HCEC 1CT (cell line): Measurements from ENCODE around the gene RNF169.
A peak's percentile ranks its signal among the peaks of the same experiment; 100 is the strongest.
"Not testable (repeated sequence)": the region's sequence is repeated elsewhere in the genome, so short reads cannot be mapped to it uniquely, and the experiment has no call there.

Experiments used
- DNase-seq: peaks from one replicate; pipeline ENCODE4 v3.0.0-alpha.2; 2017

RNF169 gene

DNA sequence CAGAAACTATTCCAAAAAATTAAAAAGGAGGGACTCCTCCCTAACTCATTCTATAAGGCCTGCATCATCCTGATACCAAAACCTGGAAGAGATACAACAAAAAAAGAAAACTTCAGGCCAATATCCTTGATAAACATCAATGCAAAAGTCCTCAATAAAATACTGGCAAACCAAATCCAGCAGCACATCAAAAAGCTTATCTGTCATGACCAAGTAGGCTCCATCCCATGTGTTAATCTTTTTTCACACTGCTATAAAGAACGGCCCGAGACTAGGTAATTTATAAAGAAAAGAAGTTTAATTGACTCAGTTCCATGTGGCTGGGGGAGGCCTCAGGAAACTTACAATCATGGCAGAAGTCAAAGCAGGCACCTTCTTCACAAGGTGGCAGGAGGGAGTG, 76.9 kb downstream of the RNF169 start:
- not testable (repeated sequence) for DNase-seq

DNA sequence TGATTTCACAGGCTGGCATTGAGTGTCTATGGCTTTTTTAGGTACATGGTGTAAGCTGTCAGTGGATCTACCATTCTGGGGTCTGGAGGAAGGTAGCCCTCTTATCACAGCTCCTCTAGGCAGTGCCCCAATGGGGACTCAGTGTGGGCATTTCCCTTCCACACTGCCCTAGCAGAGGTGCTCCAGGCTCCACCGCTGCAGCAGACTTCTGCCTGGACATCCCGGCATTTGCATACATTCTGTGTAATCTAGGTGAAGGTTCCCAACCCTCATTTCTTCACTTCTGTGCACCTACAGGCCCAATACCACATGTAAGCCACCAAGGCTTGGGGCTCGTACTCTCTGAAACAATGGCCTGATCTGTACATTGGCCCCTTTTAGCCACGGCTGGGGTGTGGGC, 78.3 kb downstream of the RNF169 start:
- no peak for DNase-seq

DNA sequence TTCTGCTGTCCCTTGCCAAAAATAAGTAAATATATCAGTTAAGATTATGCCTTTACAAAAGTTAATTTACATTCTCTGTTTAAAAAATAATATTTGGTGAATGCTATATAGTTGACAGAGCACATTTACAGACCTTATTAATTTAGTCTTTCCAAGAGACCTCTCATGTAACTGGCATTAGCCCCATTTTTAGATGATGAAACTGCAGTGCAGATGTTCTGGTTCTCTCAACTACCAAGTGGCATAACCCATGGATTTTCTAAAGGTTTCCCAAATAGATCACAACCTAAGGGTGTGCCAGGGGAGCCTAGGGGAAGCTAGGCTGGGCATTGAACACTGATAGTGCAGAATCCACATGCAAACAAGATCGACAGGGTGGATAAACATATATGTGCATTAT, 88.5 kb downstream of the RNF169 start:
- DNase-seq: no peak

DNA sequence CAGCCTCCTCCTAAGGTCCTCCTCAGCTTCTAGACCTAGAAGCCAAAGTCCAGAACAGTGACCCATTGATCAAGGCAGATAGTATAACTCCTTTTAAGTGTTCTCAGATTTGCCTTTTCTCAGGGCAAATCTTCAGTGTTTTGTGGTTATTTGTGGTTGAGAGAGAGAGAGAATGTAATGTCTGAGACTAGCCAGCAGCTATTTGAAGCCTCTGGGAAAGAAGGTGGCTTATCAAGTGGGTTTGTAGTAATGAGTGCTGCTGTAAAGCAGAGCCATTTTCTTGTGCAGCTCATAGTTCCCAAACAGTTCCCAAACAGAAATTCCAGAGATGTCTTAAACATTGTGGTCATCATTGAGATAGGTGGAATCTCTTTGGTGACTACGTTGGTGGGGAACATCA, 89.5 kb downstream of the RNF169 start:
- DNase-seq: no peak

DNA sequence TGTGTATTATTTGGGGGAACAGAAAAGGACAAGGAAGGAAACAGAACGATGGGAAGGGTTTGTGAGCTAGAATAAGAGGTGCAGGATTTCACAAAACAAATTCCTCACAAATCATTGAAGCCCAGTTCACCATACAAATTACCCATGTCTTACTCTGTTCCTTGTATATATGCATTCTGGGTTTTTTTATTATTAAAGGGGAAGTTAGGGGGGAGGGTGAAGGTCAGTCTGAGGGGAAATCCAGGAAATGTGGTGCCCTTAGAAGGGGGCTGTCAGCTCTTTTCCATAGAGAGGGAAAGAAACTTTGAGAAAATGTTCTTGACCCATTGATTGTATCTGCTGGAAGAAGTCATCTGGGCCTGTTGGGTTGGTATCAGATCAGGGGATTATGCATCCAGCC, 90.8 kb downstream of the RNF169 start:
- DNase-seq: no peak

DNA sequence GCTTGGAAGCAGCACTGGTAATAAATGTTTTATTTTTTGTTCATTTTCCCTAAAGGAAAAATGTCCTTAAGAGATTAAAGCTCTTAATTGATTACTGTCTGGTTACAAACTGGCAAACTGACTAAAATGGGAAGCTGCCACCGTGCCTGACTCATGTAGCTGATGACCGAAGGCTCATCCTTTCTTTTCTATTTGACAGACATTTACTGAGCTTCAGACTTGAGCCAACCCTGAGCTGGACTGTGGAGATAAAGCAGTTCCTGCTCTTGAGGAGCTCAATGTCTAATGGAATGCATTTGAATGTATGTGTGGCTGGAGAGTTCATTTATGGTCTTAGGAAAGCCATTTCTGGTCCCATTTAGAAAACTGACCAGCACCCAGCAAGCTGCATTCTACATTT, 91.3 kb downstream of the RNF169 start:
- DNase-seq: no peak

DNA sequence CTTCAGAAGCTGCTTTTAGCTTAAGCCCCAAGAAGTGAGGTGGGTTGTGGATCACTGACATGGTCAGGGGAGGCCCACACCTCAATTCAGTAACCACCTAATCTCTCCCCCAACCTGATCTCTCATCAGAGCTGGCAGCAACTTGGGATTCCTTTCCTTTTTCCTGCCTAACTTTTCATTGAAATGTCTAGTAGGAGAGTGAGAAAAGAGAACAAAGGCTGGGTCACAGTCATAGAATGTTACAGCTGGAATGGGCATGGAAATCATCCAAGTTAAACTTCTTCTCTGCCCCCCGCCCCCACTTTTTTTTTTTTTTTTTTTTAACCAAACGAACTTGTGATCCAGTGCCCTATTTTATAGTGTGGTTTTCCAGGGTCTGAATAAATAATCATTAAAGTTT, 91.8 kb downstream of the RNF169 start:
- DNase-seq: no peak

DNA sequence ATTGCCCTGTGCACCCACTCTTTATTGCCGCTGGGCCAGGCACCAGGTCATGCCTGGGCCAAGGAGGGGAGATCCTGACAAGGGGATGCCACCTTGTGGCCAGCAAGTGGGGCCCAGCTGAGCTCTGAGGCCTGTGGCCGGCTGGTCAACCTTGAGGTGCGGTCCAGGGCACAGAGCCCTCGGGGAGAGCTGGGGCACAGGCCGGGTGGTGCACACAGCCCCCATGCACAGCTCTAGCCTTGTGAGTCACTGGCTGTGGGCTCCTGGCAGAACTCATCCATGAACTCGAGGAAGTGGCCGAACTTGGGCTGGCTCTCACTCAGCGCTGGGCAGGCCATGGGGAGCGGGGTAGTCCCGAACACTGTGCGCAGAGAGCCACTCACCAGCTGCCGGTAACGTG, 94.3 kb downstream of the RNF169 start:
- no peak for DNase-seq

DNA sequence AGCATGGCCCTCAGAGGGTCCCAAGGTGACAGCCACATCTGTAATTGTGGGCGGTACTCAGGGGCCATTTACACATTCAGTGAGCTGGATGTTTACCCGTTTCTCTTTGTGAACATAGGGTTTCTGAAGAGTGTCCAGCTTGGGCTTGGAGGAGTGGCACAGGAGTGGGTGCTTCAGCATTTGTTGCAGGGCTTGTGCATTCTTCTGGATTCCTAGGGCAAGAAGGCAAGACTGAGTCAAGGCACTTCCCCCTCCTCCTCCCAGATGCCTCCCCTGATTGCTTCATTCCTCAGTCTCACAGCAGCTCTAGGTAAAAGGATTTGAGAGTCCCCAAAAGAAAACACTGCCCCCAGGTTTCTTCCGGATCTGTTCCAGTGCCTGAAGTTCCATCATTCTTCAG, 95.4 kb downstream of the RNF169 start:
- no peak for DNase-seq

DNA sequence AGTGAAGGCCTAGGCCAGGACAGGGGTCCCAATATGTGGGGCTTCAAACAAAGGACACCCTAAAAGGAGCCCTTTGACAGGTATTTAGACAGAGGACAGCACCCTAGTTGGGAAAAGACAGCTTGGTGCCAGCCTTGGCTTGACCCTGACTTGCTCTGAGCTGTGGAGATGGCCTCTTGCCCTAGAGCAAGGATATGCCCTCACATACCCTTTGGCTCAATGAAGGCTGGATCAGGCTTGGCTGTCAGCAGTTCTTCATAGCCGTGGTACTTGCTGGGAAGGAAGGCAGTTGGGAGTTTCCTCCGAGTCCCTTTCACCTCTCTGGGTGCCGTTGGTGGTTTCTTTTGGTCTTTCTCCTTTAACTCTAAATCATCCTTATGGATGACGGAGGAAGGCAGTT, 96.2 kb downstream of the RNF169 start:
- no peak for DNase-seq

DNA sequence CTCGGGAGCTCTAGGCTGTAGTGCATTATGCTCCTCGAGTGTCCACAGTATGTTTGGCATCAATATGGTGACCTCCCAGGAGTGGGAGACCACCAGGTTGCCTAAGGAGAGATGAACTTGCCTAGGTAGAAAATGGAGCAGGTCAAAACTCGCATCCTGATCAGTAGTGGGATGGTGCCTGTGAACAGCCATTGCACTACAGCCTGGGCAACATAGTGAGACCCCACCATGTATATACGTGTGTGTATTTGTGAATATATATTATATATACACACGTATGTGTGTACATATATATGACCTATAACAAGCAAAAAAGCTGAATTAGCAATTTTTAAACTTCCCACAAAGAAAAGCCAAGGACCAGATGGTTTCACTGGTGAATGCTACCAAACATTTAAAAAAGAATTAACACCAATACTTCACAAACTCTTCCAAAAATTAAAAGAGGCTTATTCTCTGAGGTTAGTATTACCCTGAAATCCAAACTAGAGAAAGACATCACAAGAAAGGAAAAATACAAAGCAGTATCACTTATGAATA, 97.4 kb downstream of the RNF169 start:
- DNase-seq: no peak

DNA sequence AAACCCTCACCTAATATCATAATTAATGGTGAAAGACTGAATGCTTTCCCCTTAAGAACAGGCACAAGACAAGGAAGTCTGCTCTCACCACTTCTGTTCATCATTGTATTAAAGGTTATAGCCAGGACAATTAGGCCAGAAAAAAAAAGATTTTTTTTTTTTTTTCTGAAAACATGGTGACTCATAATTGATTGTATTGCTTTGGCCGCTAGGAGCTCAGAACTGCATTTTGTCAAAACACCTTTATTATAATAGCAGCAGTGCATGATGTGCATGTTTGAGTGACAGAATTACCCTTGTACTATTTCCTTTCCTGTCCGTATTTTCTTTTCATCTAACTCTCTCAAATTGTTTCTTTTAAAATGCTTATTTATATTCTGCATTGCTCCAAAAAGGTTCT, 98.1 kb downstream of the RNF169 start:
- DNase-seq: peak; percentile 40

DNA sequence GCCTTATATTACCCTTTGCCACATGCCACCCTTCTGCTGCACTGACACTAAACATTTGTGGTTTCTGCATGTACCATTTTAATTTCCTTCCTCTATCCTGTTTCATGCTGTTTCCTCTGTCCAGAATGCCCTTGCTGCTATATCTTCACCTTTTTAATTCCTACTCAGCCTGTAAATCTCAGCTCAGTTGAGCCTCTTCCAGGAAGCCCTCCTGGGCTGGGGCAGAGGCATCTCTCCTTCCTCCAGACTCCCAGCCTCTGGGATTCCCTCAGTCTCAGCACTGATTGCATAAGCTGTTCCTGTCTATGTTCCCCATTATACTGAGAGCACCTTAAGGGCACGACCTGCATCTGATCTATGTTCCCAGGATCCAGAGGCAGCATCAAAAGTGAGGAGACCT, 98.7 kb downstream of the RNF169 start:
- no peak for DNase-seq

DNA sequence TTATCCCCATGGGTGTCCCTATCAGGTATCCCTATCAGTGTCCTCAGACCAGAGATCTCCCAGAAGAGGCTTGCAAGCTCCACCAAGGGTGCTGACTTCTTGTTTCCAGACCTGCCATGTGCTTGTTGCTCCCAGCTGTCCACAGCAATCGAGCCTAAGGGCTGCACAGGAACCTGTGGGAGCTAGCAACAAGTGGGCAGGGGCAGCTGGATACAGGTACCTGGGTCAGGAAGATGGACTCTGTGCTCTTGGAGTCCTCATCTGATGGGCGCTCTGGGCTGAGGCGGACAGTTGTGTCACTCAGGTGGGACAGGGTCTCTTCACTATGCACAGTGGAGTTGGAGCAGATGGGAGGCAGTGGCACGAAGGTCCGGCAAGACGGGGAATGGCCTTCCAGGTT, 99.2 kb downstream of the RNF169 start:
- no peak for DNase-seq

DNA sequence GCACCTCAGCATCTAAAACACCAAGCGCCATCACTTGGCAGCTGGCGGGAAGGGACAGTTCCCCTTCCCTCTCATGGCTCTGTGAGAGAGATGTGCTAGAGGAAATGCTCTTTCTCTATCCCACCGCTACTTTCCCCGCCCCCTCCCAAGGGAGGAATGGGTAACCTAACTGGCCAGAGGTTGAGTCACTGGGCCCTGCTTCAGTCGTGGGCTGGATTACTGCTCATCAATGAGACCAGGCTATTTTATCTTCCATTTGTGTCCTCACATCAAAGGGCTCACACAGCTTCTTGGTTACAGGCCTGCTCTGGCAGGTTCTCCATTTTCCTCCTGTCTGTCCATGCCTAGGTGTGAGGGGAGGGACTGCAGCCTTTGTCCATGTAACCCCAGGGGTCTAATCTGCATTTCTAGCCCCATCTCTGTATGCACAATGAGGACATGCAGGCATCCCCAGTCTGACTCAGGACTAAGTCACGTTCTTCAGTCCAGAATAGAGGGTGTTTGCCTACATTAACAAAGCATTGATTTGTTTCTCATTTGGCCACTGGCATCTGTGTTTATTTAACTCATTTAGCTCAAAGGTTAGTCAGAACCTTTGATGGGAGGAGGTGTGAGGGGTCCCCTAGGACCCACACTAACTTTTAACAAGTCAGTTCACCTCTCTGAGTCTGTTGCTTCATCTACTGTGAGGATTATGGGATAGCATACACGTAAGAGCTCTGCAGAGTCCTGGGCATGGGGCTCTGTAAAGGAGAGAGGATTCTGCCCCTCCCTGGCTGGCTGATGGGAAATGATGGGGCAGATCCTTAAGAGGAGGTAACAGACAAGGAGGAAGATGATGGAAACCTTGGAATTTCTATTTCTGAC, 101.1 kb downstream of the RNF169 start:
- peak; percentile 68 for DNase-seq

DNA sequence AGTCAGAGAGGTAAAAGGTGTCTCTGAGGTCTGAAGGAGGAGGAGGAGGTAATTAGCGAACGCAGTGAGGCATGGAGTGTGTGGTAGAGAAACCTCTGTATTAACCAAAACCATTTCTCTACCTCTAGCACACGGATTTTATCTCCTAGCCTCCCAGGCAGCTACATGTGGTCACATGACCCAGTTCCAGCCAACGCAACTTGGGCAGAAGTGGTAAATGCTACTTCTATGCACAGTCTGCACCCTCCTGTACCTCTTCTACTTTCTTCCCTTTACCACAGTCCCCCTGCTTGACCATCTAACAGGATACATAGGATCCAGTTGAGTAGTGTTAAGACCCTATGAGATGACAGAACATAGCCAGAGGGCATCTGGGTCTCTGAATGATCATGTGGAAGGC, 104.6 kb downstream of the RNF169 start:
- no peak for DNase-seq

DNA sequence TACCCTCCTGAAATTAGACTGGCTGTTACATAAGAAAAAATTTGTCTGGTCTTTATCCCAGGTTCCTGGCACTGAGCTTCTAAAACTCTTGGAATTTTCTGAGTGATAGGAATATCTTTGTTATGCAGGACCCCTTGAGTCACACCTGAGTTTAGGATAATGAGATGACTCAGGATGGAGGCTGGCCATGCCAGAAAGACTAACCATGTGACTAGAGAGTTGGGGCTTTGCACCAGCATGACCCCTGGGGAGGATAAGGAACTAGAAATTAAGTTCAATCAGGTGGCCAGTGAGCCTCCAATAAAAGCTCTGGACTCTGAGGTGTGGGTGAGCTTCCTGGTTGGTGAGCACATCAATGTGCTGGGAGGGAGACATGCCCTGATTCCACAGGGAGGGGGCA, 112.1 kb downstream of the RNF169 start:
- no peak for DNase-seq

DNA sequence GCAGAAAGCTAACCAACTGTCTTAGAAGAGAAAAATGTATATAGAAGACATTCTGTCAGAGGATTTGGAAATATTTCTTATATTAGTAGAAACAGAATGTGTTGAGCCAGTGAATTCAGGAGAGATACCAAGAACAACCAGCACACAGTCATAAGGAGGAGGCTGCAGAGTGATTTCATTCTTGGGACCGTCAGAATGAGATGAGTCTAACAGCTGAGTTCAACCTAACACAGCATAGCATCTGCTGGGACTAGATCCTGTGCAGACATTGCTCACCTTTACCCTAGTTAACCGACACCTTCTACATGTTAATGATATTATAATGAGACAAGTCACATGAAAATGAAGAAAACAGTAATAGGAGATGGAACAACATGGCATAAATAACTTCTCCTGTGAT, 114.8 kb downstream of the RNF169 start:
- no peak for DNase-seq

DNA sequence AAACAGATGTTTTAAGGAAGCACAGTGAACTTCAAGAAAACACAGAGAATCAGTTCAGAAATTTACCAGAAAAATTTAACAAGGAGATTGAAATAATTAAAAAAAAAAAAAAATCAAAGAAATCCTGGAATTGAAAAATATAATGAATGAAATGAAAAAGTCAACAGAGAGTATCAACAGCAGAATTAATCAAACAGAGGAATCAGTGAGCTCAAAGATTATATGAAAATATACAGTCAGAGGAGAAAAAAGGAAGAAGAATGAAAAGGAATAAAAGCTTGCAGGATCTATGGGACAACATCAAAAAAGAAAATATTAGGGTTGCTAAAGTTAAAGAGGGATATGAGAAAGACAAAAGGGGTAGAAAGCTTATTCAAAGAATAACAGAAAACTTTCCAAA, 117.9 kb downstream of the RNF169 start:
- DNase-seq: no peak

DNA sequence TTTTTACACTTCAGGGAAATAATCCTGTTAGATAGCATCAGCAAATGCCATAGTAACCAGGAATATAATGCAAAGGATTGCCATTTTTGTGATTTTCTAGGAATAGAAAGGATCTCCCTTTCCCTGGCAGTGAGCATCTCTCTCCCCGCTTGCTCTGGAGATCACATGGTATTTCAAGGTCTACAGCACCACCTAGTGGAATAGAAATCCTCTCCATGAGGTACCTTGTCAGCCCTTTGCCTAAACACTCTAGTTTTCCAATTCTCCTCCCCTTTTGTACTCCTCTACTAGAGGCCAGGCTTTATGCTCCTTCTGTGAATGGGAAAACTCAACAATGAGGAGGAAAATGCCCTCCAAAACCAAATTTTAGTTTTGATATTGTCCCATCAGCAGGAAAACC, 121.8 kb downstream of the RNF169 start:
- DNase-seq: peak; percentile 30

DNA sequence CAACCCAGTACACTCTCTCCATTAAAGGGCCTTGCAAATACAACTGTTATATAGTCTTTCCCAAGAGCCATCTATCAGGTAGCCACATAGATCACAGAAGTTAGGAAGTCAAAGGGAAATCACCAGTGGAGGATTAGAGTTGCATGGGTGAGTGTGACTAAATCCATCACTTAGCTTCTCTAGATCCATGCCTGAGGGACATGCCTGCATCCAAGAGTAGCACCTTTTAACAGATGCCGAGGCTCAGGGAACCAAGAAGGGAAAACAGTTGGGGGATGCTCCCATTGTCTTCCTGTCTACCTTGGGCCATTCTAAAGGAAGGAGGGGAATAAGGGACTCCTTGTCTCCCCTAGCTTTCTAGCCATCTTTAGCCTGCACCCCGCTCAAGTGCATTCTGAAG, 122.4 kb downstream of the RNF169 start:
- no peak for DNase-seq

DNA sequence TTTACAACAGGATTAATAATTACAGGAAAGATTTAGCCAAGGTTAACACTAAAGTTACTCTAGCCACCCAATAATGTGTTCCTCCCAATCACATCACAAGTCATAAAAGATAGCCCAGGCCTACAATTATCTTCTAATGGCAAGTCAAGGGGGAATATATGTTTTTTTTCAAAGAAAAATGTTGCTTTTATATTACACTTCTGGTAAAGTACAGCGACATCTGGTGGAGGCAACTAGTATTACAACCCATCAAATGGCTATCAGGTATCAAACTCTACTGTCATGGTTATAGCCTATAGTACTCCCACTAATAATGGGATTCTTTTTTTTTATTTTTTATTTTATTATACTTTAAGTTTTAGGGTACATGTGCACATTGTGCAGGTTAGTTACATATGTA, 128.5 kb downstream of the RNF169 start:
- no peak for DNase-seq
